Mesodermal cell (in vitro differentiated cells): ENCODE data around the gene TANC1.

Experiments used
- H3K27ac ChIP-seq: 2 replicates; pipeline ENCODE4 v1.7.0; 2013; ENCODE audit warnings: mild to moderate bottlenecking, low read depth, low read length, moderate library complexity; ENCODE audit not compliant: severe bottlenecking
- H3K36me3 ChIP-seq: 2 replicates; pipeline ENCODE4 v1.7.1; 2013; ENCODE audit warnings: mild to moderate bottlenecking, low read length, moderate library complexity; ENCODE audit not compliant: control insufficient read depth, insufficient read depth
- H3K4me1 ChIP-seq: one replicate; pipeline ENCODE4 v1.7.1; 2013; ENCODE audit warnings: mild to moderate bottlenecking, low read length; ENCODE audit not compliant: insufficient read depth, control insufficient read depth, poor library complexity, severe bottlenecking
- H3K4me3 ChIP-seq: 2 replicates; pipeline ENCODE4 v1.7.0; 2013; ENCODE audit warnings: low read length, control low read depth, mild to moderate bottlenecking; ENCODE audit not compliant: insufficient read depth, poor library complexity, severe bottlenecking; ENCODE audit errors: extremely low read depth
- H3K9me3 ChIP-seq: 2 replicates; pipeline ENCODE4 v1.7.1; 2013; ENCODE audit warnings: mild to moderate bottlenecking, low read length, moderate library complexity; ENCODE audit not compliant: control insufficient read depth
- WGBS, 2 experiments: methylation state at CpG; one replicate each; pipeline ENCODE4 v1.1.5; 2013; ENCODE audit warnings: missing lambda C conversion rate in 2 of 2; ENCODE audit not compliant: insufficient coverage in 2 of 2; 5-methylcytosine and 5-hydroxymethylcytosine counted together

The TANC1 gene

DNA sequence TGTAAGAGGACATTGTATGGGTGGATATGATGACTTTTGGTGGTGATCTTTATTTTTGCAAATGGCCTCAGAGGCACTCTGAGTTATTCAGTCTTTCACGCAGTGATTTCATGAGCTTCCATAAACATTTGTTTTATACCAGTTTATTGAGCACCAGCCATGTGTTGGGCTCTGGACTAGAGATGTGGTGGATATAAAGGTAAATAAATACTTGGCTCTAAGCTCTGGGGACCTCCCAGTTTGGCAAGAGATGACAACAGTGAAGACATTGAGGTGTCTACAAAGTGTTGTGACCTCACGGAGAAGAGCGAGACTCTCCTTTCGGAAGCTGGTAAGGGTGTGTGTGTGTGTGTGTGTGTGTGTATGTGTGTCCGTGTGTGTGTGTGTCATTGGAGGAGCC lies 146.4 kb downstream of the TANC1 start:
- Histone ChIP-seq H3K4me3 (no peak overlapping the region), H3K9me3 (peaks cover 7% of the 10 kb centered on the region), H3K4me1 (peaks cover 17% of the 10 kb centered on the region), H3K36me3 (peaks cover 35% of the 10 kb centered on the region), H3K27ac (no peak overlapping the region)
- 90 to 92% methylated on average over 4 to 5 of the region's 5 CpGs for WGBS, 2 experiments

DNA sequence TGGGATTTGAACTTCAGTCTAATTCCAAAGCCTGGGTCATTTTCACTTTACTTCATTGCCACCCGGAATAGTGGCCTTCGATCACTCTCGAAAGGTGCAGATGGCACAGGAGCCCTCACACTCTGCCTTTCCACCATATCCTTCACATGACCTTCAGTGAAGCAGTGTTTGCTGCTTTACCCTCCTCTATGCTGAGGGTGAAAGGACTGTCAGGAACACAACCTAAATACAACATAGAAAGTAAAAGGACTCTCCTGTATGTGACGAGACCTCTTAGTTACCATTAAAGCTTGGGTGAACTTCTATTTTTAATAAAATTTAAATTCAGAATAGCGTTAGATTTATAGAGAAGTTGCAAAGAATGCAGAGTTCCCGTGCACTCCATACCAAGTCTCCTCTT lies 148.5 kb downstream of the TANC1 start:
- WGBS, 2 experiments: 89 to 100% methylated on average over 3 of the region's 6 CpGs
- H3K9me3 ChIP-seq: peaks cover 7% of the 10 kb centered on the region

DNA sequence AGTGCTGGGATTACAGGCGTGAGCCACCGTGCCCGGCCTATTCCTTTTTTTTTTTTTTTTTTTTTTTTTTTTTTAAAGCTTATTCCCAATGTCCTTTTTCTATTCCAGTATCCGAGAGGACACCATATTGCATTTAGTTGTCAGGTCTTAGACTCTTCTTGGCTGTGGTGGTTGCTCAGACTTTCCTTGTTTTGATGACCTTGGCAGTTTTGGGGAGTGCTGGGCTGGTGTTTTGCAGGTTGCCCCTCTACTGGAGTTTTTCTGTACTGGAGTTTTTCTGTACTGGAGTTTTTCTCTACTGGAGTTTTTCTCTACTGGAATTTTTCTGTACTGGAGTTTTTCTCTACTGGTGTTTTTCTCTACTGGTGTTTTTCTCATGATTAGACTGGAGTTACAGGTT lies 149.2 kb downstream of the TANC1 start:
- Histone ChIP-seq H3K27ac (no peak overlapping the region), H3K4me3 (no peak overlapping the region), H3K4me1 (peaks cover 21% of the 10 kb centered on the region), H3K9me3 (peaks cover 7% of the 10 kb centered on the region), H3K36me3 (peaks cover 44% of the 10 kb centered on the region)
- WGBS, 2 experiments: 93% methylated on average over 3 of the region's 4 CpGs; no CpG with 5 or more reads in 1 of the 2 experiments

More for the DNA sequence above, 148.5 kb downstream of the TANC1 start:
- peaks cover 41% of the 10 kb centered on the region for H3K36me3 ChIP-seq
- peaks cover 20% of the 10 kb centered on the region for H3K4me1 ChIP-seq
- H3K4me3 ChIP-seq: no peak overlapping the region
- H3K27ac ChIP-seq: no peak overlapping the region

DNA sequence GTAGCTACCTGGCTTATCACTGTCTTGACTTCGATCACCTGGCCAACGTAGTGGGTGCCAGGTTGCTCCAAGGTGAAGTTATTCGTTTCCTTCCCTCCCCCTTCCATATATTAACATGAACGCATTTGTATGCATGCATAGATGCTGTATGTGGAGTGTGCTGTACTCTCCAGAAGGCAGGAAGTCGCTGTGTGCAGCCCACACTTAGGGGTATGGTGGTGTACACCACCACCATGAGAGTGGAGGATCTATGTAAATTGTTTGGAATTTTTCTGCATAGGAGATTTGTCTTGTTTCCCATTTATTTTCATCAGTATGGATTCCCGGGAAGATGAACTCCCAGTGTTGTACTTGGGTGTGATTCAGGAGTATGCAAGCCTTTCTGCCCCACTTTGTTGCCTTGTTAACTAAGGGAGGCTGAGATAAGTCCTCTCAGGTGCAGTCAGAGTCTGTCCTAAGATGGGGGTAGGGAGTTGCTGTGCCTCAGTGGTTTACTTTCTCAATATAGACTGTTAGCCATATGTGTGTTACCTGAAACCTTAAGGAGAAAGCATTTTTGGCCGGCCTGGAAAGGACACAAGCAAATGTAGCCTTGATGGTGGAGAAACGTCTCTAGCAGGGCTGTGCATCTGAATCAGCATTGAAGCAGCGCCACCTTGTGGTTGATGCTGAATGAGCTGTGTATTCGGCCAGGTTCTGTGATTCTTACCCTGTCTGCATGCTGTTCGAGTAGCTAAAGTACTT lies 149.8 kb downstream of the TANC1 start:
- H3K4me3 ChIP-seq: no peak overlapping the region
- H3K9me3 ChIP-seq: peaks cover 7% of the 10 kb centered on the region
- 38 to 44% methylated on average over 6 to 7 of the region's 11 CpGs for WGBS, 2 experiments
- H3K27ac ChIP-seq: no peak overlapping the region
- peaks cover 41% of the 10 kb centered on the region for H3K36me3 ChIP-seq
- H3K4me1 ChIP-seq: peaks cover 28% of the 10 kb centered on the region

DNA sequence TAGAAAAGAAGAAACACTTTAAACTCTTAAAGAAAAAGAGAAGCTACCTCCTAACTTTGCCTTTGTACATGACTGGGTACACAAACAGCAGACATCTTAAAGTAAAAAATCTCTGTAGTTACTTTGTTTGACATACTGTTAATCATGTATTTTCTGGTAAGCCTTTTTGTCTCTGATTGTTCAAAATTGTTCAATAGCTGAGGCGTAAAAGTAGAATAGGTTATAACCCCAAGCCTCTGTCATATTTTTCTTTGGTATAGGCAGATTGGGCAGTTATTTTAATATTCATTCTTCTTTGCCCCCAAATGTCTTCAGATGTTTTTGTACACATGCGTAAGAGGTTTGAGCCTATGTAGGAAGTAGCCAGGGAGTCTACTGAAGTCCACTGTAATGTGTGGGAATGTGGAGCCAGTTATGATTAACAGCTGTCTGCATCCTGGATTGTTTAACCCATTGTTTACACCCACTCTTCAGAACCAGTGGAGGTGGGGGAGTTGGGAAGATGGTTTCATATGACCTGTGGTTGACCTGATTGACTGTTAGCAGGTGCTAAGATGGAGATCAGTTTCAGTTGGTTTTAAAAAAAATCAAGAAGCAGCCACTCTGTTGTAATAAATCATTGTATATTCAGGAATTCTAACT lies 150.5 kb downstream of the TANC1 start:
- Histone ChIP-seq H3K4me1 (peaks cover 35% of the 10 kb centered on the region), H3K9me3 (peaks cover 7% of the 10 kb centered on the region), H3K4me3 (no peak overlapping the region), H3K36me3 (peaks cover 41% of the 10 kb centered on the region), H3K27ac (no peak overlapping the region)
- no CpG with 5 or more reads among the region's 2 CpGs for WGBS, 2 experiments

DNA sequence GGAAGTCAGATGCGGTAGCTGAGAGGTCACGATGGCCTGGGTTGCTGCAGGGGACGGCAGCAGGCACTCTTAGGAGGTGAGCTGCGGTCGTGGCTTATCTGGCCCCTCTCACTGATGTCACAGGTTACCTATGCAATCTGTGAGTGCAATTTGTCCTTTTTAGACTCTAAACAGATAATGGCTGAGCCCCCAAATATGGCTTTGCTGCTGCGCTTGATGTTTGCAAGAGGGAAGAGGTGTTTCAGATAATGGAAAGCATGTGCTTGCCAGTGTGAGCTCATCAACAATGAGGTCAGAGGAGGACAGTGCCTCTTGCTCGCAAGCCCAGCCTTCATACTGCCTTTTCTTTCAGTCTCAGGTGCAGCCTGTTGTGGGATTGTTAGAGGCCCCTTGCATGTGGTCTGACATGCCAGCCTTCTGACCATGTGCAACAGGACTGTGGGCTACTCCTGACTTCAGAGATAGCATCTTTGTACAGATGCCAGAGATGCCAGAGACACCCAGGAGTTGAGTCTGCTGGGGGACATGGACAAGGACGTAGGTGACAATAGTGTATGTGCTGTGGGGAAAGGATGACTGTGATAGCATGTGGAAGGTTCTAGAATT lies 151.3 kb downstream of the TANC1 start:
- WGBS, 2 experiments: 91 to 95% methylated on average over 7 to 8 of the region's 8 CpGs
- no peak overlapping the region for H3K27ac ChIP-seq
- peaks cover 7% of the 10 kb centered on the region for H3K9me3 ChIP-seq
- no peak overlapping the region for H3K4me3 ChIP-seq
- H3K36me3 ChIP-seq: peaks cover 41% of the 10 kb centered on the region
- H3K4me1 ChIP-seq: peaks cover 40% of the 10 kb centered on the region

DNA sequence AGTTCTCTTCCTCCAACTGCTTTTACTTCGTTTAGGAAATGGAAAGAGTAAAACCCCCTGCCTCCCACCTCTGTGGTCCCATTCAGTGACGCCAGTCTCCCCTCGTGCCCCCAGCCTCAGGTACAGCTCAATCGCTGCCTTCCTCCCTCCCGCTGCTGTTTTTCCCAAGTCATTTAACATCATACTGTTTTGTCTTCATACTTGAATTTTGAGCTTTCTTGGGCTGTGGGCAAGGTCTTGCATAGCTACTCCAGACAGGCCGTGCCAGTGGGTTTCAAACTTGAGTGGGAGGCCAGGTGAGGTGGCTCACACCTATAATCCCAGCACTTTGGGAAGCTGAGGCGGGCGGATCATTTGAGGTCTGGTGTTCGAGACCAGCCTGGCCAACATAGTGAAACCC lies 155.3 kb downstream of the TANC1 start:
- Histone ChIP-seq H3K36me3 (peaks cover 25% of the 10 kb centered on the region), H3K27ac (peak overlapping the region; percentile 90), H3K9me3 (no peaks in the 10 kb centered on the region), H3K4me1 (peaks cover 55% of the 10 kb centered on the region), H3K4me3 (no peak overlapping the region)
- WGBS, 2 experiments: 87 to 94% methylated on average over 5 to 6 of the region's 9 CpGs

DNA sequence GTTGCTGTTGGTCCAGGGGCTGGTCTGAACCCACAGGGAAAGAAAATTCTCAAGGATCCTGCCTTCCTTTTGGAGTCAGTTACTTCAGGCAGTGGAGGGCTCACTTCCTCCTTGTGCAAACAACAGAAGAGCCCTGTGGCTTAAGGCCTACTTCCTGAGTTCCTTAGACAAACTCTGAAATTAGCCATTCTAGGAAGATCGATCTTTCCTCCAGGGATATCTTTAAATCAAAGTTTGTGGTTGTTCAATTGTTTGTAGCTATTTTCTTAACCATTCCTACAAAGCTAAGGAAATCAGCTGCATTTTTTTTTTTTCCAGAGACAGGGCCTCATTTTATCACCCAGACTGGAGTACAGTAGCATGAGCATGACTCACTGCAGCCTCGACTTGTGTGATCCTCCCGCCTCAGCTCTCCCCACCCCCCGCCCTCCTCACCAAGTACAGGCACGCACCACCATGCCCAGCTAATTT lies 156.0 kb downstream of the TANC1 start:
- no peaks in the 10 kb centered on the region for H3K9me3 ChIP-seq
- no CpG with 5 or more reads among the region's 5 CpGs for WGBS, 2 experiments
- peaks cover 25% of the 10 kb centered on the region for H3K36me3 ChIP-seq
- peaks cover 55% of the 10 kb centered on the region for H3K4me1 ChIP-seq
- H3K27ac ChIP-seq: peak overlapping the region; percentile 90
- H3K4me3 ChIP-seq: no peak overlapping the region

DNA sequence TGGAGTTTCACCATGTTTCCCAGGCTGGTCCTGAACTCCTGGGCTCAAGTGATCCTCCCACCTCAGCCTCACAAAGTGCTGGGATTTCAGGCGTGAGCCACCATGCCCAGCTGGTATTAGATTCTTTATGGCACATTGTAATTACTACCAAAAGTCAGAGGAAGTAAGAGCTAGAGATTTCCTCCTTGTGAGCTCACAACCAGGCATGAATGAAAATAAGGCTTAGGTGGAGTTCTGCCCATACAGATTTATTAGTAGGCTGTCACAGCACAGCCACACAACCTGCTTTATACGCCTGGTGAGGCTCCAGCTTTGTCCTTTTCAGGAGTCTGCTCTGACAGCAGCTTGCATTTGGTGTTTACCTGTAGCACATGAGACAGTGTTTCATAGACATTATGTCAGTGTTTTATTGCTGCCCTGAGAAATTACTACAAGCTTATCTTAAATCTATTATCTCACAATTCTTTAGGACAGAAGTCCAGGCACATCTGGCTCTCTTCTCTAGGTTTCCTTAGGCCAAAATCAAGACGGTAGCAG lies 156.6 kb downstream of the TANC1 start:
- Histone ChIP-seq H3K27ac (peak overlapping the region; percentile 90), H3K9me3 (no peaks in the 10 kb centered on the region), H3K4me3 (no peak overlapping the region), H3K4me1 (peaks cover 54% of the 10 kb centered on the region), H3K36me3 (peaks cover 25% of the 10 kb centered on the region)
- 100% methylated on average over 2 of the region's 3 CpGs; no CpG with 5 or more reads in 1 of the 2 experiments for WGBS, 2 experiments

DNA sequence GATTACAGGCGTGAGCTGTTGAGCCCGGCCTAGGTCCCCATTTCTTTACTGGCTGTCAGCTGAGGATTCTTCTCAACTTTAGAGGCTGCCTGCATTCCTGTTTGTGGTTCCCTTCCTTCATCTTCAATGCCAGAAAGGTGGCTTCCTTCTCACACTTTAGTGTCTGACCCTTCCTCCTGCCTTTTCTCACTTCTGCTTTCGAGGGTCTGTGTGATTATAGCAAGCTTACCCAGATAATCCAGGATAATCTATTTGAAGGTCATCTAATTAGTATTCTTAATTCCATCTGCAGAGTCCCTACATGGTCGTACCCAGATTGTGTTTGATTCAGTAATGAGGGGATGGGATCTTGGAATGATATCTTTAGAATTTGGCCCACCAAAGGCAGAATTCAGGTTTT lies 157.4 kb downstream of the TANC1 start:
- no peak overlapping the region for H3K27ac ChIP-seq
- 96 to 100% methylated on average over 2 to 3 of the region's 4 CpGs for WGBS, 2 experiments

More for the DNA sequence above, 157.4 kb downstream of the TANC1 start:
- H3K36me3 ChIP-seq: peaks cover 17% of the 10 kb centered on the region
- no peak overlapping the region for H3K4me3 ChIP-seq
- no peaks in the 10 kb centered on the region for H3K9me3 ChIP-seq
- peaks cover 61% of the 10 kb centered on the region for H3K4me1 ChIP-seq
